Smooth muscle cell (in vitro differentiated cells): ENCODE results near the gene MAP1S. TPM values are rescaled to one million over a fixed set of nuclear protein-coding genes. Genes with fewer than 3 reads are reported as not detected.
"Not testable (repeated sequence)": the region's sequence is repeated elsewhere in the genome, so short reads cannot be mapped to it uniquely, and the experiment has no call there.

Source experiments
- DNase-seq: peaks from one replicate; lab custom pipeline; 2025; ENCODE audit not compliant: unreplicated experiment; lab: John Stamatoyannopoulos, UW
- H2AFZ ChIP-seq: fragments of 200-600 bp; sonication (generic); 2 replicates; pipeline ENCODE4 v1.6.0; 2016; ENCODE audit warnings: antibody characterized with exemption, low read depth, mild to moderate bottlenecking
- H3F3A ChIP-seq: fragments of 200-600 bp; sonication (generic); 2 replicates; pipeline ENCODE4 v1.6.0; 2017; ENCODE audit warnings: antibody characterized with exemption, low read depth
- H3K27ac ChIP-seq: fragments of 200-600 bp; sonication (generic); 2 replicates; pipeline ENCODE4 v1.5.1; 2016; ENCODE audit warnings: low read depth, mild to moderate bottlenecking
- H3K27me3 ChIP-seq: fragments of 200-600 bp; sonication (generic); 2 replicates; pipeline ENCODE4 v1.6.1; 2016; ENCODE audit warnings: low read depth, mild to moderate bottlenecking
- H3K36me3 ChIP-seq: fragments of 200-600 bp; sonication (generic); 2 replicates; pipeline ENCODE4 v1.5.1; 2016; ENCODE audit warnings: low read depth
- H3K4me1 ChIP-seq: fragments of 200-600 bp; sonication (generic); 2 replicates; pipeline ENCODE4 v1.5.1; 2016; ENCODE audit warnings: low read depth
- H3K4me2 ChIP-seq: fragments of 200-600 bp; sonication (generic); 2 replicates; pipeline ENCODE4 v1.6.0; 2016; ENCODE audit warnings: mild to moderate bottlenecking
- H3K4me3 ChIP-seq: fragments of 200-600 bp; sonication (generic); 2 replicates; pipeline ENCODE4 v1.5.1; 2016; ENCODE audit warnings: mild to moderate bottlenecking
- H3K79me2 ChIP-seq: fragments of 200-600 bp; sonication (generic); 2 replicates; pipeline ENCODE4 v1.6.0; 2016; ENCODE audit warnings: low read depth, mild to moderate bottlenecking
- H3K9ac ChIP-seq: fragments of 200-600 bp; sonication (generic); 2 replicates; pipeline ENCODE4 v1.6.0; 2016; ENCODE audit warnings: low read depth
- H3K9me3 ChIP-seq: fragments of 200-600 bp; sonication (generic); replicated peaks from 2 replicates; pipeline ENCODE4 v1.5.1; 2016; ENCODE audit warnings: low read depth
- H4K20me1 ChIP-seq: fragments of 200-600 bp; sonication (generic); 2 replicates; pipeline ENCODE4 v1.6.0; 2016; ENCODE audit warnings: low read depth
- WGBS: methylation state at CpG from one replicate; pipeline ENCODE4 v1.1.7; 2016; ENCODE audit warnings: low lambda C conversion rate; 5-methylcytosine and 5-hydroxymethylcytosine counted together
- polyA plus RNA-seq: library from polyadenylated mRNA; unstranded; fragments of >200 nt; fragmentation: Nextera tagmentation; extraction: Ambion mirVana; gene quantifications from 2 replicates; pipeline ENCODE4 v1.2.1, GENCODE V29; 2016
- total RNA-seq: library from RNA; depleted of rRNA; stranded (reverse); fragments of >200 nt; gene quantifications from 2 replicates; pipeline ENCODE4 v1.2.3, GENCODE V29; 2014
- TF ChIP-seq, protein P1 (sequence below): fragments of 200-600 bp; sonication (generic); IDR thresholded peaks from 2 replicates; pipeline ENCODE4 v1.5.1; 2017; ENCODE audit warnings: borderline replicate concordance, mild to moderate bottlenecking, antibody characterized with exemption; ENCODE audit not compliant: insufficient read depth, poor library complexity, severe bottlenecking

MAP1S gene
- total and polyA plus RNA-seq, 2 experiments from 2014 or later = 10.2 to 62.1 TPM

DNA sequence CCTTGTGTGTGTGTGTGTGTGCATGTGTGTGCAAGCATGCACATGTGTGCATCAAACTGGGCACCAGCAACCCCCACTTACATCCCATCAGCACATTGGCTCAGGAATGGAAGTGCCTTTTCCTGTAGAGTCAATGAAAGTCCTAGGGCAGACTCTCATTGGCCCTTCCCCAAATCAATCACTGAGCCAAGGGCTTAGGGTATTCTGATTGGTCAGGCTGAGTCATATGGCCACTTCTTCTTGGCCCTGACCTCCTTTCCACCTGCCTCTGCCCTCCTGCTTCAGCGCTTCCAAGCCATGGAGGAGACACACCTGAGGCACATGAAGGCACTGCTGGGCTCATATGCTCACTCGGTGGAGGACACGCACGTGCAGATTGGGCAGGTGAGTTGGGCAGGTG is 52.9 kb downstream of the MAP1S start:
- 94% methylated on average over 4 of the region's 4 CpGs for WGBS

DNA sequence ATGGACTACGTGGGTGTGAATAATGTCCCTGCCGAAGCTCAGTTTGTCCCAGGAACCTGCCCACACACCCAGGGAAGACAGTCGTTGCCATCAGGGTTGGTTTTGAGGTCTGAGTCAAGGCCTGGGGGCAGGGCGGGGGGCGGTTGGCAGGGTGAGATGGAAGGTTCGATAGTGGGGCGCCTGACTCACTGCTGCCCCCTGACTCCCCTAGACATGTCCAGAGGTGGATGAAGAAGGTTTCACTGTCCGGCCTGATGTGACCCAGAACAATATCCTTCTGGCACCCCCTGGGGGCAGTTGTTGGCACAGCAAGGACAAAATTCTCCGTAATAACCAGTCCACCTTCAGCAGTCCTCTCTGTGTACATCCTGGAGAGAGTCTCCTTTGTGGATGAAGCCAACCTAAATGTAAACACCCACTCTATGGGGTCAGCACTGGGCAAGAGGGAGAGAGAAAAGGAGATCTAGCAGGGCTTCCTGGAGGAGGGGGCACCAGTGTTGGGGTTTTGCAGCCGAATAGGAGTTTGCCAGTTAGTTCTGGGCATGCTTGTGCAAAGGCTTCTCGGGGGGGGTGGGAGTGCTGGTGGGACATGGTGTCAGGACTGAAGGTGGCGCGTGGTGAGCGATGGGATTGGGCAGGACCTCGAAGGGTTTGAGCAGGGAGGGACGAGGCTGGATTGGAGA is 56.1 kb downstream of the MAP1S start:
- H2AFZ ChIP-seq = no peak overlapping the region
- H3F3A ChIP-seq = no peaks in the 10 kb centered on the region
- no peaks in the 10 kb centered on the region for H3K79me2 ChIP-seq
- H3K36me3 ChIP-seq = no peaks in the 10 kb centered on the region
- TF ChIP-seq, protein P1, sequence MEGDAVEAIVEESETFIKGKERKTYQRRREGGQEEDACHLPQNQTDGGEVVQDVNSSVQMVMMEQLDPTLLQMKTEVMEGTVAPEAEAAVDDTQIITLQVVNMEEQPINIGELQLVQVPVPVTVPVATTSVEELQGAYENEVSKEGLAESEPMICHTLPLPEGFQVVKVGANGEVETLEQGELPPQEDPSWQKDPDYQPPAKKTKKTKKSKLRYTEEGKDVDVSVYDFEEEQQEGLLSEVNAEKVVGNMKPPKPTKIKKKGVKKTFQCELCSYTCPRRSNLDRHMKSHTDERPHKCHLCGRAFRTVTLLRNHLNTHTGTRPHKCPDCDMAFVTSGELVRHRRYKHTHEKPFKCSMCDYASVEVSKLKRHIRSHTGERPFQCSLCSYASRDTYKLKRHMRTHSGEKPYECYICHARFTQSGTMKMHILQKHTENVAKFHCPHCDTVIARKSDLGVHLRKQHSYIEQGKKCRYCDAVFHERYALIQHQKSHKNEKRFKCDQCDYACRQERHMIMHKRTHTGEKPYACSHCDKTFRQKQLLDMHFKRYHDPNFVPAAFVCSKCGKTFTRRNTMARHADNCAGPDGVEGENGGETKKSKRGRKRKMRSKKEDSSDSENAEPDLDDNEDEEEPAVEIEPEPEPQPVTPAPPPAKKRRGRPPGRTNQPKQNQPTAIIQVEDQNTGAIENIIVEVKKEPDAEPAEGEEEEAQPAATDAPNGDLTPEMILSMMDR = peak; percentile 64
- H3K27me3 ChIP-seq = no peaks in the 10 kb centered on the region
- DNase-seq = peak; percentile 31
- H3K4me1 ChIP-seq = peaks cover 7% of the 10 kb centered on the region
- no peaks in the 10 kb centered on the region for H4K20me1 ChIP-seq
- no peak overlapping the region for H3K4me2 ChIP-seq
- no peak overlapping the region for H3K27ac ChIP-seq
- H3K9me3 ChIP-seq = no peaks in the 10 kb centered on the region
- 52% methylated on average over 16 of the region's 16 CpGs for WGBS
- no peak overlapping the region for H3K9ac ChIP-seq
- no peak overlapping the region for H3K4me3 ChIP-seq

More for the DNA sequence above, 52.9 kb downstream of the MAP1S start:
- Histone ChIP-seq H3F3A (peaks cover 3% of the 10 kb centered on the region), H3K36me3 (no peaks in the 10 kb centered on the region), H3K4me1 (no peaks in the 10 kb centered on the region), H3K9me3 (no peaks in the 10 kb centered on the region), H3K79me2 (no peaks in the 10 kb centered on the region), H3K27ac (no peak overlapping the region), H4K20me1 (no peaks in the 10 kb centered on the region), H3K4me3 (no peak overlapping the region), H3K4me2 (no peak overlapping the region), H3K27me3 (no peaks in the 10 kb centered on the region), H2AFZ (no peak overlapping the region), H3K9ac (no peak overlapping the region)
- DNase-seq = no peak
- TF ChIP-seq, protein P1 = no peak

DNA sequence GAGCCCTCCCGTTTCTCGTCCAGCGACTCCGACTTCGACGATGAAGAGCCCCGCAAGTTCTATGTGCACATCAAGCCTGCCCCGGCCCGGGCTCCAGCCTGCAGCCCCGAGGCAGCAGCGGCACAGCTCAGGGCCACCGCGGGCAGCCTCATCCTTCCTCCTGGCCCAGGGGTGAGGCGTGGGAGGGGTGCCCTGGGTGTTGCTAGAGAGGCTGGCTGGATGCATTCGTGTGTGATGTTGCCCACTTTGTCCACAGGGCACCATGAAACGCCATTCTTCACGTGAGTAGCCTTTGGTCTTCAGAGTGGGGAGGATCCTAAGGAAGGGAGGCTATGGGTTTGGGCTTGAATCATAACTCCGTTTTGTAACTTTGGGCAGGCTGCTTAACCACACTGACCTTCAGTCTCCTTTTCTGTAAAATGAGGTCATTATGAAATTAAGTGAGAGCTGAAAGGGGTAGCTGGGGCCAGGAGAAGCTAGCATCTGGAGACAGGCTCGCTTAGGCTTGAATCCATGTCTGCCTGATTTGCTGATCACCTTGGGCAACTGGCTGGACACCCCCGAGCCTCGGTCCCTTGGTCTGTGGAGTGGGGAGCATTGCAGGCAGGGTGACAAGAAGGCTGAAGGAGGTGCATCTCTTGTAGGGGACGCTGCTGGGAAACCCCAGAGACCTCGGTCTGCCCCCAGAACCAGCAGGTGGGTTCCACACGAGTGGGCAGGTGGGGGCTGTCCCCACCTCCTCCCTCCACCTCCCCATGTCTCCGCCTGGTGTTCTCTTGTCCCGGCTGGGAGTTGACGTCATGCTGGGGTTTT is 56.9 kb downstream of the MAP1S start:
- no peaks in the 10 kb centered on the region for H3F3A ChIP-seq
- H3K27ac ChIP-seq = no peak overlapping the region
- no peak overlapping the region for H3K9ac ChIP-seq
- no peak overlapping the region for H2AFZ ChIP-seq
- no peaks in the 10 kb centered on the region for H3K36me3 ChIP-seq
- TF ChIP-seq, protein P1 = no peak
- no peaks in the 10 kb centered on the region for H3K9me3 ChIP-seq
- no peak for DNase-seq
- H3K4me2 ChIP-seq = no peak overlapping the region
- no peak overlapping the region for H3K4me3 ChIP-seq
- H3K79me2 ChIP-seq = no peaks in the 10 kb centered on the region
- WGBS = 83% methylated on average over 27 of the region's 27 CpGs
- no peaks in the 10 kb centered on the region for H3K27me3 ChIP-seq
- H4K20me1 ChIP-seq = no peaks in the 10 kb centered on the region
- peaks cover 7% of the 10 kb centered on the region for H3K4me1 ChIP-seq

DNA sequence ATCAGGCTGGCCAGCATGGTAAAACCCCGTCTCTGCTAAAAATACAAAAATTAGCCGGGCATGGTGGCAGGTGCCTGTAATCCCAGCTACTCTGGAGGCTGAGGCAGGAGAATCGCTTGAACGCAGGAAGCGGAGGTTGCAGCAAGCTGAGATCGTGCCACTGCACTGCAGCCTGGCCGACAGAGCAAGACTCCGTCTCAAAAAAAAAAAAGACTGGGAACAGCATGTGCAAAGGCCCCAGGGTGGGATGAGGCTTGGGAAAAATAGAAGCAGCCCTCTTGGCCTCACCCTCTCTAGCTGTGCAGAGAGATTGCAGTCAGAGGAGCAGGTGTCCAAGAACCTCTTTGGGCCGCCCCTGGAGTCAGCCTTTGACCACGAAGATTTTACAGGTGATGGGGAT is 58.6 kb downstream of the MAP1S start:
- not testable (repeated sequence) for DNase-seq, H3K79me2 ChIP-seq, H3F3A ChIP-seq, H3K4me1 ChIP-seq, H3K9ac ChIP-seq, H3K27ac ChIP-seq, H4K20me1 ChIP-seq, H2AFZ ChIP-seq, H3K27me3 ChIP-seq, H3K4me3 ChIP-seq, H3K36me3 ChIP-seq, H3K4me2 ChIP-seq, H3K9me3 ChIP-seq
- 80% methylated on average over 10 of the region's 10 CpGs for WGBS
